ENCODE results near the gene PALLD.

GRCh38 chr4:168817370-168817769 lies 320.5 kb downstream of the PALLD start:
- no peak for TF ChIP-seq CTCF (IDR thresholded peaks at IDR 0.05)
- TF ChIP-seq POLR2A (IDR thresholded peaks at IDR 0.05): no peak

All from esophagus squamous epithelium (tissue), 4 donors.